Measurements from ENCODE around the gene WDR36.

The WDR36 gene

GRCh38 chr5:111129938-111130337 is 37.8 kb downstream of the WDR36 start:
- Histone ChIP-seq H3K79me1 (replicated peaks; ENCODE audit: low read length, poor library complexity, severe bottlenecking) (no peaks in the 10 kb centered on the region), H4K91ac (ENCODE audit: low read length) (no peak overlapping the region), H3K18ac (ENCODE audit: low read depth in 1 of 2, low read length in 2 of 2) (no peak overlapping the region), H2BK15ac (ENCODE audit: low read depth, poor library complexity, severe bottlenecking) (no peak overlapping the region), H3K36me3 (ENCODE audit: control insufficient read depth in 1 of 2, insufficient read depth in 2 of 2, low read depth in 1 of 2, low read length in 2 of 2) (peaks cover 0 to 31% of the 10 kb centered on the region in 2 experiments), H2AFZ (ENCODE audit: low read depth, low read length) (no peak overlapping the region), H4K8ac (ENCODE audit: low read length) (no peak overlapping the region), H3K9me3 (ENCODE audit: control insufficient read depth, low read length) (no peaks in the 10 kb centered on the region), H2AK5ac (ENCODE audit: low read length, severe bottlenecking) (no peak overlapping the region), H2BK120ac (ENCODE audit: low read depth, low read length) (no peak overlapping the region), H2BK12ac (ENCODE audit: low read length in 2 of 2) (no peak overlapping the region), H3K27ac (ENCODE audit: low read length, poor library complexity, severe bottlenecking) (no peak overlapping the region), H2BK5ac (ENCODE audit: low read depth, low read length, poor library complexity, severe bottlenecking) (no peak overlapping the region), H3K4me3 (ENCODE audit: insufficient read depth in 1 of 2, low read depth in 1 of 2, low read length in 2 of 2) (no peak overlapping the region), H3K4ac (ENCODE audit: low read depth in 1 of 2, low read length in 2 of 2) (no peak overlapping the region), H3K14ac (ENCODE audit: low read length in 2 of 2) (no peak overlapping the region), H3K9ac (ENCODE audit: low read length) (no peak overlapping the region), H3K4me2 (ENCODE audit: low read length, poor library complexity, severe bottlenecking) (no peak overlapping the region), H3K27me3 (ENCODE audit: control insufficient read depth in 1 of 2, insufficient read depth in 1 of 2, low read length in 2 of 2) (no peaks in the 10 kb centered on the region), H3K23ac (ENCODE audit: low read length in 2 of 2) (no peak overlapping the region), H3K4me1 (ENCODE audit: control insufficient read depth, insufficient read depth, low read depth, low read length) (no peaks in the 10 kb centered on the region)
- WGBS = 74% methylated on average over 2 of the region's 3 CpGs
- DNase-seq = no peak

- H3K9ac ChIP-seq (ENCODE audit: low read length) = no peak overlapping the region
- H3K4me1 ChIP-seq (ENCODE audit: control insufficient read depth, insufficient read depth, low read depth, low read length) = peaks cover 2% of the 10 kb centered on the region
- no peak overlapping the region for H2BK12ac ChIP-seq (ENCODE audit: low read length in 2 of 2)
- no peak overlapping the region for H4K8ac ChIP-seq (ENCODE audit: low read length)
- H2BK5ac ChIP-seq (ENCODE audit: low read depth, low read length, poor library complexity, severe bottlenecking) = no peak overlapping the region
- no peak overlapping the region for H2BK120ac ChIP-seq (ENCODE audit: low read depth, low read length)
- no peak overlapping the region for H3K14ac ChIP-seq (ENCODE audit: low read length in 2 of 2)
- WGBS = 93% methylated on average over 2 of the region's 2 CpGs
- H3K79me1 ChIP-seq (replicated peaks; ENCODE audit: low read length, poor library complexity, severe bottlenecking) = no peaks in the 10 kb centered on the region
- no peak overlapping the region for H2AK5ac ChIP-seq (ENCODE audit: low read length, severe bottlenecking)
- H3K4me3 ChIP-seq (ENCODE audit: insufficient read depth in 1 of 2, low read depth in 1 of 2, low read length in 2 of 2) = no peak overlapping the region
- no peak overlapping the region for H3K4me2 ChIP-seq (ENCODE audit: low read length, poor library complexity, severe bottlenecking)
- H3K27ac ChIP-seq (ENCODE audit: low read length, poor library complexity, severe bottlenecking) = no peak overlapping the region
- peaks cover 0 to 17% of the 10 kb centered on the region in 2 experiments for H3K36me3 ChIP-seq (ENCODE audit: control insufficient read depth in 1 of 2, insufficient read depth in 2 of 2, low read depth in 1 of 2, low read length in 2 of 2)
- no peak overlapping the region for H2AFZ ChIP-seq (ENCODE audit: low read depth, low read length)
- no peak overlapping the region for H3K18ac ChIP-seq (ENCODE audit: low read depth in 1 of 2, low read length in 2 of 2)
- no peak overlapping the region for H2BK15ac ChIP-seq (ENCODE audit: low read depth, poor library complexity, severe bottlenecking)
- no peak overlapping the region for H3K4ac ChIP-seq (ENCODE audit: low read depth in 1 of 2, low read length in 2 of 2)
- no peak overlapping the region for H4K91ac ChIP-seq (ENCODE audit: low read length)
- no peak for DNase-seq
- H3K27me3 ChIP-seq (ENCODE audit: control insufficient read depth in 1 of 2, insufficient read depth in 1 of 2, low read length in 2 of 2) = no peaks in the 10 kb centered on the region
- no peak overlapping the region for H3K23ac ChIP-seq (ENCODE audit: low read length in 2 of 2)
- no peaks in the 10 kb centered on the region for H3K9me3 ChIP-seq (ENCODE audit: control insufficient read depth, low read length)
Measured at GRCh38 chr5:111131356-111131755, 39.2 kb downstream of the WDR36 start.

- WGBS = no CpG with 5 or more reads among the region's 1 CpG
- H3K23ac ChIP-seq (ENCODE audit: low read length in 2 of 2) = no peak overlapping the region
- H3K36me3 ChIP-seq (ENCODE audit: control insufficient read depth in 1 of 2, insufficient read depth in 2 of 2, low read depth in 1 of 2, low read length in 2 of 2) = peaks cover 0 to 10% of the 10 kb centered on the region in 2 experiments
- no peak overlapping the region for H4K8ac ChIP-seq (ENCODE audit: low read length)
- no peaks in the 10 kb centered on the region for H3K9me3 ChIP-seq (ENCODE audit: control insufficient read depth, low read length)
- no peak overlapping the region for H4K91ac ChIP-seq (ENCODE audit: low read length)
- no peak overlapping the region for H3K14ac ChIP-seq (ENCODE audit: low read length in 2 of 2)
- H3K9ac ChIP-seq (ENCODE audit: low read length) = no peak overlapping the region
- peak overlapping the region in 1 of 2 experiments; percentile 43 for H3K18ac ChIP-seq (ENCODE audit: low read depth in 1 of 2, low read length in 2 of 2)
- H2BK15ac ChIP-seq (ENCODE audit: low read depth, poor library complexity, severe bottlenecking) = no peak overlapping the region
- no peak overlapping the region for H2BK5ac ChIP-seq (ENCODE audit: low read depth, low read length, poor library complexity, severe bottlenecking)
- H3K4ac ChIP-seq (ENCODE audit: low read depth in 1 of 2, low read length in 2 of 2) = no peak overlapping the region
- no peak overlapping the region for H2BK12ac ChIP-seq (ENCODE audit: low read length in 2 of 2)
- no peak for DNase-seq
- H2AFZ ChIP-seq (ENCODE audit: low read depth, low read length) = no peak overlapping the region
- no peaks in the 10 kb centered on the region for H3K27me3 ChIP-seq (ENCODE audit: control insufficient read depth in 1 of 2, insufficient read depth in 1 of 2, low read length in 2 of 2)
- no peak overlapping the region for H3K4me2 ChIP-seq (ENCODE audit: low read length, poor library complexity, severe bottlenecking)
- no peak overlapping the region for H3K4me3 ChIP-seq (ENCODE audit: insufficient read depth in 1 of 2, low read depth in 1 of 2, low read length in 2 of 2)
- no peak overlapping the region for H2AK5ac ChIP-seq (ENCODE audit: low read length, severe bottlenecking)
- H3K4me1 ChIP-seq (ENCODE audit: control insufficient read depth, insufficient read depth, low read depth, low read length) = peaks cover 2% of the 10 kb centered on the region
- no peaks in the 10 kb centered on the region for H3K79me1 ChIP-seq (replicated peaks; ENCODE audit: low read length, poor library complexity, severe bottlenecking)
- no peak overlapping the region for H3K27ac ChIP-seq (ENCODE audit: low read length, poor library complexity, severe bottlenecking)
- no peak overlapping the region for H2BK120ac ChIP-seq (ENCODE audit: low read depth, low read length)
Measured at GRCh38 chr5:111132076-111132475, 39.9 kb downstream of the WDR36 start.

GRCh38 chr5:111132731-111133435 is 40.7 kb downstream of the WDR36 start:
- Histone ChIP-seq H2BK15ac (ENCODE audit: low read depth, poor library complexity, severe bottlenecking) (no peak overlapping the region), H2AK5ac (ENCODE audit: low read length, severe bottlenecking) (no peak overlapping the region), H3K14ac (ENCODE audit: low read length in 2 of 2) (no peak overlapping the region), H3K23ac (ENCODE audit: low read length in 2 of 2) (no peak overlapping the region), H3K4me2 (ENCODE audit: low read length, poor library complexity, severe bottlenecking) (no peak overlapping the region), H3K9ac (ENCODE audit: low read length) (peak overlapping the region; percentile 55), H3K36me3 (ENCODE audit: control insufficient read depth in 1 of 2, insufficient read depth in 2 of 2, low read depth in 1 of 2, low read length in 2 of 2) (peaks cover 0 to 3% of the 10 kb centered on the region in 2 experiments), H3K27me3 (ENCODE audit: control insufficient read depth in 1 of 2, insufficient read depth in 1 of 2, low read length in 2 of 2) (no peaks in the 10 kb centered on the region), H4K8ac (ENCODE audit: low read length) (no peak overlapping the region), H3K18ac (ENCODE audit: low read depth in 1 of 2, low read length in 2 of 2) (no peak overlapping the region), H3K27ac (ENCODE audit: low read length, poor library complexity, severe bottlenecking) (no peak overlapping the region), H3K4ac (ENCODE audit: low read depth in 1 of 2, low read length in 2 of 2) (no peak overlapping the region), H4K91ac (ENCODE audit: low read length) (peak overlapping the region; percentile 11), H3K79me1 (replicated peaks; ENCODE audit: low read length, poor library complexity, severe bottlenecking) (no peaks in the 10 kb centered on the region), H2AFZ (ENCODE audit: low read depth, low read length) (no peak overlapping the region), H2BK5ac (ENCODE audit: low read depth, low read length, poor library complexity, severe bottlenecking) (no peak overlapping the region), H3K4me1 (ENCODE audit: control insufficient read depth, insufficient read depth, low read depth, low read length) (peaks cover 2% of the 10 kb centered on the region), H2BK12ac (ENCODE audit: low read length in 2 of 2) (no peak overlapping the region), H3K4me3 (ENCODE audit: insufficient read depth in 1 of 2, low read depth in 1 of 2, low read length in 2 of 2) (no peak overlapping the region), H2BK120ac (ENCODE audit: low read depth, low read length) (no peak overlapping the region), H3K9me3 (ENCODE audit: control insufficient read depth, low read length) (no peaks in the 10 kb centered on the region)
- 92% methylated on average over 1 of the region's 1 CpG for WGBS
- no peak for DNase-seq
